ENCODE measurements around the gene CELF2. TPM values are rescaled to one million over a fixed set of nuclear protein-coding genes. Genes with fewer than 3 reads are reported as not detected.

The CELF2 gene
- total RNA-seq, 1 experiment from 2014 or later, result 28.7 TPM

- no peak overlapping the region for H4K8ac ChIP-seq (replicated peaks; ENCODE audit: insufficient read length, low read depth, low read length)
- H3K27me3 ChIP-seq (ENCODE audit: insufficient read depth, low read length), result no peaks in the 10 kb centered on the region
- no peak overlapping the region for H3K18ac ChIP-seq (ENCODE audit: insufficient read length, low read depth, low read length)
- Mint-ChIP-seq H3K27me3 (ENCODE audit: low read depth) (no peaks in the 10 kb centered on the region), H3K4me3 (no peak overlapping the region), H3K4me1 (peaks cover 6 to 15% of the 10 kb centered on the region in 2 experiments), H3K9me3 (no peaks in the 10 kb centered on the region), H3K27ac (no peak overlapping the region), H3K36me3 (ENCODE audit: insufficient read depth in 1 of 3, low read depth in 3 of 3) (peaks cover 2 to 29% (median 7%) of the 10 kb centered on the region in 3 experiments; a peak in 5 of 7 replicates)
- no CpG with 5 or more reads among the region's 12 CpGs for WGBS (ENCODE audit: extremely low coverage, insufficient read length, low lambda C conversion rate)
- H4K20me1 ChIP-seq (ENCODE audit: control insufficient read depth, insufficient read depth, insufficient read length), result no peaks in the 10 kb centered on the region
- H2BK15ac ChIP-seq (ENCODE audit: low read depth, low read length), result no peak overlapping the region
- H3K56ac ChIP-seq (ENCODE audit: insufficient read length, low read depth, low read length), result no peak overlapping the region
- H3K4me1 ChIP-seq (ENCODE audit: insufficient read depth, low read length), result no peaks in the 10 kb centered on the region
- no peak overlapping the region for H2AK5ac ChIP-seq (ENCODE audit: insufficient read length, low read length)
- no peaks in the 10 kb centered on the region for H3K9me3 ChIP-seq (ENCODE audit: control insufficient read depth, low read depth, low read length)
- no peak overlapping the region for H2BK20ac ChIP-seq (ENCODE audit: low read depth, low read length, poor library complexity, severe bottlenecking)
- H3K4ac ChIP-seq (ENCODE audit: low read depth, low read length), result no peak overlapping the region
- no peak overlapping the region for H3K14ac ChIP-seq (ENCODE audit: insufficient read depth, low read length)
- no peak overlapping the region for H2BK5ac ChIP-seq (ENCODE audit: insufficient read length, low read length)
- no peak overlapping the region for H4K91ac ChIP-seq (ENCODE audit: insufficient read length, low read depth, low read length)
- TF ChIP-seq, protein P1, sequence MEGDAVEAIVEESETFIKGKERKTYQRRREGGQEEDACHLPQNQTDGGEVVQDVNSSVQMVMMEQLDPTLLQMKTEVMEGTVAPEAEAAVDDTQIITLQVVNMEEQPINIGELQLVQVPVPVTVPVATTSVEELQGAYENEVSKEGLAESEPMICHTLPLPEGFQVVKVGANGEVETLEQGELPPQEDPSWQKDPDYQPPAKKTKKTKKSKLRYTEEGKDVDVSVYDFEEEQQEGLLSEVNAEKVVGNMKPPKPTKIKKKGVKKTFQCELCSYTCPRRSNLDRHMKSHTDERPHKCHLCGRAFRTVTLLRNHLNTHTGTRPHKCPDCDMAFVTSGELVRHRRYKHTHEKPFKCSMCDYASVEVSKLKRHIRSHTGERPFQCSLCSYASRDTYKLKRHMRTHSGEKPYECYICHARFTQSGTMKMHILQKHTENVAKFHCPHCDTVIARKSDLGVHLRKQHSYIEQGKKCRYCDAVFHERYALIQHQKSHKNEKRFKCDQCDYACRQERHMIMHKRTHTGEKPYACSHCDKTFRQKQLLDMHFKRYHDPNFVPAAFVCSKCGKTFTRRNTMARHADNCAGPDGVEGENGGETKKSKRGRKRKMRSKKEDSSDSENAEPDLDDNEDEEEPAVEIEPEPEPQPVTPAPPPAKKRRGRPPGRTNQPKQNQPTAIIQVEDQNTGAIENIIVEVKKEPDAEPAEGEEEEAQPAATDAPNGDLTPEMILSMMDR (conservative IDR thresholded peaks at IDR 0.05), result no peak
- no peaks in the 10 kb centered on the region for H3K79me1 ChIP-seq (ENCODE audit: insufficient read depth, low read depth, low read length, poor library complexity, severe bottlenecking)
- no peaks in the 10 kb centered on the region for H3K23me2 ChIP-seq (ENCODE audit: insufficient read length, low read depth, low read length, poor library complexity, severe bottlenecking)
- no peak for DNase-seq
- no peak overlapping the region for H3T11ph ChIP-seq (ENCODE audit: low read length)
- no peak overlapping the region for H3K27ac ChIP-seq (ENCODE audit: insufficient read length, low read depth, low read length)
- no peak overlapping the region for H3K9ac ChIP-seq (ENCODE audit: extremely low read depth, insufficient read length, low read length)
- H4K5ac ChIP-seq (ENCODE audit: insufficient read length, low read depth, low read length), result no peak overlapping the region
- no peak overlapping the region for H3K23ac ChIP-seq (ENCODE audit: insufficient read length, low read depth, low read length)
- H2AFZ ChIP-seq (ENCODE audit: low read length), result no peak overlapping the region
- H3K4me2 ChIP-seq (ENCODE audit: insufficient read depth, insufficient read length, low read length), result no peak overlapping the region
- H2BK120ac ChIP-seq (ENCODE audit: low read depth, low read length, poor library complexity, severe bottlenecking), result no peak overlapping the region
- H2BK12ac ChIP-seq (ENCODE audit: insufficient read length, low read depth, low read length), result no peak overlapping the region
- no peaks in the 10 kb centered on the region for H3K79me2 ChIP-seq (ENCODE audit: insufficient read depth, low read length)
Observed at GRCh38 chr10:11275651-11276050, 258.0 kb downstream of the CELF2 start.
